Measurements from ENCODE around the gene TRAP1.
"Not testable (repeated sequence)": the region's sequence is repeated elsewhere in the genome, so short reads cannot be mapped to it uniquely, and the experiment has no call there.

TRAP1 gene

DNA sequence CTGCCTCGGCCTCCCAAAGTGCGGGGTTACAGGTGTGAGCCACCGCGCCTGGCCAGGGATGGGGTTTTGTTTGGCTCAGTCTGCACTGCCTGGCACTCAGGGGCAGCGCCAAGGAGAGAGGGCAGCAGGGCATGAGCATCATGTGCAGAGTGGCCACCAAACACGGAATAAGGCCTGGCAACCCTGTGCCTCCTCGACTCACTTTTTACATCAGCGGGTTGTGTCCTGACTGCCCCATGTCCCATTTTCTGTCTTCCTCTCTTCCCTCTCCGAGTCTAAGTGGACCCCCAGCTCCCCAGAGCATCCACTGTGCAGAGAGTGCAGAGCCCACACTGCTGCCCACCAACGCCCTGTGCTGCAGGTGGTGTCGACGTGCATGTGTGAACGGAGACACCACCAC is 18.2 kb upstream of the TRAP1 start:
- no peak for DNase-seq

- no peak for DNase-seq
Measured at GRCh38 chr16:3734758-3735221, 17.5 kb upstream of the TRAP1 start.

GRCh38 chr16:3734084-3734757 is 16.9 kb upstream of the TRAP1 start:
- no peak for DNase-seq

GRCh38 chr16:3732171-3732570 is 14.8 kb upstream of the TRAP1 start:
- DNase-seq, result no peak

DNA sequence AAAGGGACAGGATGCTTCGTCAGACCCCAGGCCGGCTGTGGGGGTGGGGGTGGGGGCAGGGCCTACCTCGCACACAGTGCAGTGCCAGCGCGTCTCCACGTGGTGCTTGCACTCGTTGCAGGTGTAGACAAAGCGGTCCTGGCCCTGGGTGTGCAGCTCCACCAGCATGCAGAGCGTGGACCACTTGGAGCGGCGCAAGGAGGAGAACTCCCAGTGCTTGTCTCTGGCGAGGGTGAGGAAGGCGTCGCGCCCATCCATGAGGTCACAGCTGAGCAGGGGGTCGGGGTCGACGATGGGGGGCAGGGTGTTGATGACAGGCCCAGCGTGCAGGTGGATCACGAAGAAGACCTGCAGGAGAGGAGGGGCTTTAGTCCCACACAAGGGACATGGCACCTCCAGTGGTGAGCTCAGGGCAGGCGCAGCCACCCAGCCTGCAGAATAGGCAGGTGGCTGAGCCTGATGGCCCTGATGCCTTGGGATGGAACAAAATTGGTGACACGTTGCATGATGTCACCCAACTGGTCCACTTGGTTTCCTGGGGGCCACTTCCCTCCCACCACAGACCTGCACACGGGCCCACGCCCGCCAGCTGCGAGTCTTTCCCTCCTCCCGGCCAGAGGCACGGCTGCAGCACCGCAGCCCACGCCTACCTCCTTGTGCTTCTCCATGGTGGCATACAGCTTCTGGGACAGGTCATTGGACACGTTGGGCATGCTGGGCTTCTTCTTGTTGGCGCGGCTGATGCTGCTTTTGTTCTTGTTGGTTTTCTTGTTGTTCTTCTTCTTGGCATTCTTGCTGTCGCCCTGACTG is 14.0 kb upstream of the TRAP1 start:
- no peak for DNase-seq

DNA sequence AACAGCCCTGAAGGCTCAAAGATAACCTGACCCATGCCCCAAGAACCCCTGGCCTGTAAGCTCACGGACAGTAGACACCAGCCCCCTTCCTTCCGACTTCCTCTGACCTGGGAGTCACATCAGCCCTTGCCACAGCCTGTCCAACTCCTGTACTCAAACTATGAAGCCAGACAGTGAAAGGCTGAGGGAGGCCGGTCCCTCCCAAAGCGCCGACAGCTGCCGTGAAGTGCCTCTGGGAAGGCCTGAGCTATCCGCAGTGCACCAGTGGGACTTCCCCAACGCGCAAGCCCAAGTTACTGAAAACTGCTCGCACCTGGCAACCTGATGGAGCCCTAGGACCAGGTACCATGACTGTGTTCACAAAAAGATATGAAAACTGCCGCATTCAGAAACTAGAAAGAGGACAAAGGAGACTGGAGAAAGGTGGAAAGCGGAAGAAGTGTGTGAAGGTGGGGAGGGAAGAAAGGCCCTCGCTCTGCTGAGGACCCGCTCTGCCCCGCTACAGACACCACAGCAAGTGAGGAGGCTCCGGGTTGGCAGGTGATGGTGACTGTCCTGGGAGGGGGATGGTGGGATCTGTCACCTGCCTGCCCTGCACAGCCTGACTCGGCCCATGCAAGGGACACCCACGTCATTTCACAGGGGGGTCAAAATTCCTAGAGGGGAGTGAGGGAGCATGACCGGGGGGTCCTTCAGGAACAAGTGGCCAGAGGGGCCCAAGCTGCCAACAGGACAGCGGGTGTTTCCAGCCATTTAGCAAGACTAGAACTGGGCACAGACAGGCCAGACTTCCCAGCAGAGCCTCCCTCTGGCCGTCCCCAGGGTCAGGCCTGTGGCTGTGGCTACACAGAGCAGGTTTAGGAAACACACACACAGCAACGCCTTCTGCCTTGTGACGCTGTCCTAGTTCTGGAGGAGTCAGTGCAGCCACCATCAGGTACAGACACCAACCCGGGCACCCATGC is 13.1 kb upstream of the TRAP1 start:
- no peak for DNase-seq

- no peak for DNase-seq
Measured at GRCh38 chr16:3729161-3730112, 12.1 kb upstream of the TRAP1 start.

DNA sequence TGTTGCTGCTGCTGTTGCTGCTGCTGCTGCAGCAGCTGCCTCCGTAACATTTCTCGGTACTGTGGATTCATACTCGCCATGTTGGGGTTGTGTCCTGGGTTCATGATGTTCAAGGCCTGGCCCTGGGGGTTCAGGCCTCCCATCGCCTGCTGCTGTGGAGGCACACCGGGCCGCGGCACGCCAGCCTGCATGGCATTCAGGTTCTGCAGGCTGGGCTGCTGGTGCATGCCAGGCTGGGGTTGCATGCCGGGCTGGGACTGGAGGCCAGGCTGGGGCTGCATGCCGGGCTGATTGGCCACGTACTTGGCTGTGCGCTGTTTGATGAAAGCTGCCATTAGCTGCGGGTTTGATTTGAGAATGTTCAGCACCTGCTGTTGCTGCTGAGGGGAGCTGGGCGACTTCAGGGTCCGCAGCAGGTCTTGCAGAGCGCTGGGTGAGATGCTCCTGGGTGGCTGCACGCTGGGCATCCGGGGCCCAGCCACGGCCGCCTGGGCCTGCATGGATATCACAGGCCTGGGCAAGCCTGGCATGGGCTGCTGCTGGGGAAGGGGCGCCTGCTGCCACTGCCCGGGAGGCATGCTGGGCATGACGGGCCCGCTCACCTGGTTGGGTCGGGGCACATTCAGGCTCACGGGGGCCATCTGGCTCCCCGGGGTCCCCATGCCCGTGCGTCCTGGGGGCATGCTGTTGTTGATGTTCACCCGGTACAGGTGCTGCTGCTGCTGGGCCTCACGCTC is 11.3 kb upstream of the TRAP1 start:
- DNase-seq, result no peak

DNA sequence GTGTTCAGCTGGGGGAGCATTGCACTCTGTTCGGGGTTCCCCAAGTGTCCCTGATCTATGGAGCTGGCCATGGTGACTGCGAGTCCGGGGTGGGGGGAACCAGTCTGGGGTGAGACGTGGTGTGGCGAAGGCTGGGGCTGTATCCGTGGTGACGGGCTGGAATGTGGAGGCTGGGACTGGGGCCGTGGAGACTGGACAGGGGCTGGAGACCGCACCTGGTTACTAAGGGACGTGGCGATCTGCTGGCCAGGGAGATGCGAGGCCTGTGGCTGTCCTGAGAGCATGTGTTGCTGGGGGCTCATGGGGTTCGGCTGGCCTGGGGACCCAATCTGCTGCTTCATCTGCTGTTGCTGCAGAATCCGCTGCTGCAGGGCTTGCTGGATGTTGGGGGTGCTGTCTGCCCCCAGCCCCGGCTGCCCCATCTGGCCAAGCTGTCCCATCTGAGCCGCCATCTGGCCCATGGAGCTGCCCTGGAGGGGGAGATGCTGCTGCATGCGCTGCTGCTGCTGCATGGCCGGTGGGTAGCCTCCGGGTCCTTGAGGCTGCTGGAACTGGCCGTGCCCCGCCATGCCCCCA is 10.6 kb upstream of the TRAP1 start:
- DNase-seq, result no peak

DNA sequence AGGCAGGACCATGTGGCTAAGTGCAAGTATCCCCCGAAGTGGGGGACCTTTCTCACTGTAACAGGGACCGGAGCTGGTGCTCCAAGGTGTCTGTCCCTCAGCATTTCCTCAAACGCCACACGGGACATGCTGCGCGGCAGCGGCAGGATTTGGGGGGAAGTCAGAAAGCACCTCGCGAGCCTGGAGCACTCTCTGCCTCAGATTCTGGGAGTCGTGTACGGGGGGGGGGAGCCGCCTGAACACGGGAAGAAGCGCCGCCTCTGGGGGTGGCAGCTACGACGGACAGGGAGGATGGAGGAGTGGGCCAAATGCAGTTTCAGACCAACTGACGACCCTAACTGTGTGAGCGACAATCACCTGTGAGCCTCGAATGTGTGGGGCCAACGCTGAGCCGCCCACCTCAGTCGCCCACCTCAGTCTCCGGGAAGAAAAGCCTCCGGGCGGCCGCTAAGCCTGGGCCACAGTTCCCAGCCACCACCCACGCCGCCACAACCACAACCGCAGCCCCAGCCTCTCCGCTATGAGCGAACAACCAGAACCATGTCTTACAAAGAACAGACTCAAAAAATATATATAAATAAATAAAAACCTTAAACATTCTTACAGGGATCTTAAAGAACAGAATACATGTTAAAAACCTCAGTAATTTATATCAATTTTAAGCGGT is 8.8 kb upstream of the TRAP1 start:
- no peak for DNase-seq

GRCh38 chr16:3725276-3725675 is 8.0 kb upstream of the TRAP1 start:
- DNase-seq, result no peak

- DNase-seq, result no peak
Measured at GRCh38 chr16:3722508-3722907, 5.2 kb upstream of the TRAP1 start.

DNA sequence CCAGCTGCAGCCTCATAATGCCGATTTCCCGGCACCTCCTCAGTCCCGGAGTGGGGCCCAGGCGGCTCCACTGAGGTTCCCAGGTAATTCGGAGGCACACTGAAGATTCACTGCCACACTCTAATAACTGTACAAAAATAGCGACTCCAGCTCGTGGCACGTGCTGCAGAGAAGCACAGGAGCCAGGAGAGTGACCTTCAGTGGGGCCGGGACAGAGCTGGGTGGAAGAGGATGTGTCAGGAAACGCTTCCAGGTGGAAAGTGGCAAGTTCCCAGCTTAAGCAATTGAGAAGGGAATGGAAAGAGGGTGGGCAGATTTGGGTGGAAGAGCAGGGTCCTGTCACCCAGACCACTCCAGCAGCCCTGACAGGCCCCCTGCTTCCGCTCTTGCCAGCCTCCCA is 3.1 kb upstream of the TRAP1 start:
- DNase-seq, result no peak

DNA sequence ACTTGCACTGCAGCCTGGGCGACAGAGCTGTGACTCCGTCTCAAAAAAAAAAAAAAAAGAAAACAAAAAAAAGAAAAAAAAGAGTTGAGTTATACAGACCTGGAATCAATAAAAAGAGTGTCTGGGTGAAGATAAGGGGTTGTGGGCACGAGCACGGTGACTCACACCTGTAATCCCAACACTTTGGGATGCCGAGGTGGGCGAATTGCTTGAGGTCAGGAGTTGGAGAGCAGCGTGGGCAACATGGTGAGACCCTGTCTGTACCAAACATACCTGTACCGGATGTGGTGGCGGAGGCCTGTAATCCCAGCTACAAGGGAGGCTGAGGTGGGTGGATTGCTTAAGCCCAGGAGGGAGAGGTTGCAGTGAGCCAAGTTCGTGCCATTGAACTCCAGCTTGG is 1.3 kb upstream of the TRAP1 start:
- no peak for DNase-seq

DNA sequence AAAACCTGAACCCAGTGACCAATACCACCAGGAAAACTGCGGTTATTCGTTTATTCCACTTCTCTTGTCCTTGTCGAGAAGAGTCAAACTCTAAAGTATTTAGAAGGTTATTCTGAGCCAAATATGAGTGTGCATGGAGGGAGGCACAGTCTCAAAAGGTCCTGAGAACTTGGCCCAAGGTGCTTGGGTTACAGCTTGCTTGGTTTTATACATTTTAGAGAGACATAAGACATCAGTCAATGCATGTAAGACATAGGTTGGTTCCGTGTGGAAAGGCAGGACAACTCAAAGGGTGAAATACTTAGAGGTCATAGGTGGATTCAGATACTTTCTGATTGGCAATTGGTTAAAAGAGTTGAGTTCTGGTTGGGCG is 681 bp upstream of the TRAP1 start:
- DNase-seq, result no peak

- DNase-seq, result no peak
Measured at GRCh38 chr16:3716831-3717234, 491 bp downstream of the TRAP1 start.

DNA sequence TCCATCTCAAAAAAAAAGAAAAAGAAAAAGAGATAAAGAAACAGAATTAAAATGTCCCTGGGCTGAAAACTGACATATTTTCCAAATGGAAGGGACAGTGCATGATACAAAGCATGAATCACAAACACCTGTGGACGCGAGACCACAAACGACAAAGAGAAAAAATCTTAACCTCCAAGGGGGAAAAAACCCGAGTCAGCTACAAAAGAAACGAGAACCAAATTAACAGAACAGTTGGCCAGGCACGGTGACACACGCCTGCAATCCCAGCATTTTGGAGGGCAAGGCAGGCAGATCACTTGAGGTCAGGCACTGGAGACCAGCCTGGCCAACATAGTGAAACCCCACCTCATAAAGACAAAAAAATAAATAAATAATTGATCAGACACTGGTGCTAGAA is 1.9 kb downstream of the TRAP1 start:
- DNase-seq, result no peak

GRCh38 chr16:3714378-3714777 is 2.9 kb downstream of the TRAP1 start:
- not testable (repeated sequence) for DNase-seq

DNA sequence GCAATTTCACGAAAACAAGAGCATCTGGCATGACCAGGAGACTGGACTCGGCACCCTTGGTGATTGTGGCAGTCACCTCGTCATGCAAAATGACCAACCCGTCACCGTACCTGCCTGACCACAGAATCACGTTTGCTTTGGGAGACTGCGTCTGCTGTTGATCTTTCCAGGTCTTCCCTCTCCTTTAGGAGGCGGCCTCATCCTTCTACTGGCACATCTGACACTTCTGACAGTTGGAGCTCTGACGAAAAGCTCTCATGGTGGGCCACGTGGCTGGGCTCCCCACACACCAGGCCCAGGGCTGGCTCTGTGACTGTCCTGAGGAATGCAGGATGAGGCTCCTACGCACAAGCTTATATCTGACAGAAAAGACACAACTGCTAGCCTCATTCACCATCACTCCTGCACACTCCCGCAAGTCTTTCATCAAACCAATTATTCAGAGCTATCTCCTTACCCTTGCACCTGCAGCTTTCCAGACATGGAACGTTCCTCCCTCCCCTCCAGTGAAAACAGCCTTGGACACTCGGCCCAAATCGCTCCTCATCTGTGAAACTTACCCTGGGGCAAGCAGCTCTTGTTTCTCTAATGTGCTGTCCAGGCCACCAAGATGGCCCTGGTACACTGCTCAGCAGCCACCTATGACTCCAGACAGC is 3.6 kb downstream of the TRAP1 start:
- no peak for DNase-seq

- no peak for DNase-seq
Measured at GRCh38 chr16:3712861-3713372, 4.4 kb downstream of the TRAP1 start.

Measured in right hindlimb (tissue), 1 donor.